Neural progenitor cell (in vitro differentiated cells): ENCODE results near the gene RTP3. TPM values are rescaled to one million over a fixed set of nuclear protein-coding genes. Genes with fewer than 3 reads are reported as not detected.

Source experiments
- DNase-seq: peaks from one replicate; pipeline ENCODE4 v3.0.0-alpha.2; 2016; ENCODE audit warnings: low spot score
- H2AFZ ChIP-seq: fragments of 200-600 bp; sonication (generic); replicated peaks from 2 replicates; pipeline ENCODE4 v1.6.1; 2016; ENCODE audit warnings: antibody characterized with exemption
- H3F3A ChIP-seq: fragments of 200-600 bp; sonication (generic); 2 replicates; pipeline ENCODE4 v1.6.1; 2016; ENCODE audit warnings: antibody characterized with exemption, low read depth
- H3K27ac ChIP-seq: fragments of 200-600 bp; sonication (generic); 2 replicates; pipeline ENCODE4 v1.5.1; 2016; ENCODE audit warnings: mild to moderate bottlenecking
- H3K27me3 ChIP-seq: fragments of 200-600 bp; sonication (generic); 2 replicates; pipeline ENCODE4 v1.6.1; 2016; ENCODE audit warnings: mild to moderate bottlenecking, moderate library complexity
- H3K36me3 ChIP-seq: fragments of 200-600 bp; sonication (generic); 2 replicates; pipeline ENCODE4 v1.5.1; 2016
- H3K4me1 ChIP-seq: fragments of 200-600 bp; sonication (generic); 2 replicates; pipeline ENCODE4 v1.6.1; 2016; ENCODE audit warnings: mixed run types
- H3K4me2 ChIP-seq: fragments of 200-600 bp; sonication (generic); 2 replicates; pipeline ENCODE4 v1.6.1; 2016
- H3K4me3 ChIP-seq: fragments of 200-600 bp; sonication (generic); 2 replicates; pipeline ENCODE4 v1.5.1; 2016
- H3K79me2 ChIP-seq: fragments of 200-600 bp; sonication (generic); 2 replicates; pipeline ENCODE4 v1.6.1; 2016; ENCODE audit warnings: low read depth
- H3K9ac ChIP-seq: fragments of 200-600 bp; sonication (generic); 2 replicates; pipeline ENCODE4 v1.6.1; 2016
- H3K9me3 ChIP-seq: fragments of 200-600 bp; sonication (generic); 2 replicates; pipeline ENCODE4 v1.5.1; 2016; ENCODE audit warnings: low read depth
- H4K20me1 ChIP-seq: fragments of 200-600 bp; sonication (generic); 2 replicates; pipeline ENCODE4 v1.6.1; 2016; ENCODE audit warnings: low read depth
- H3K27ac Mint-ChIP-seq: 3 replicates; pipeline ENCODE4 v1.8.0; 2021; ENCODE audit warnings: mixed read lengths
- H3K27me3 Mint-ChIP-seq: 2 replicates; pipeline ENCODE4 v1.8.0; 2022; ENCODE audit warnings: low read depth, mild to moderate bottlenecking, inconsistent platforms, moderate library complexity, mixed read lengths; ENCODE audit not compliant: insufficient read depth
- H3K36me3 Mint-ChIP-seq: 3 replicates; pipeline ENCODE4 v1.8.0; 2021; ENCODE audit warnings: mixed read lengths
- H3K4me1 Mint-ChIP-seq: 3 replicates; pipeline ENCODE4 v1.8.0; 2021; ENCODE audit warnings: mixed read lengths
- H3K4me3 Mint-ChIP-seq: 3 replicates; pipeline ENCODE4 v1.8.0; 2021; ENCODE audit warnings: mild to moderate bottlenecking, moderate library complexity, mixed read lengths
- H3K9me3 Mint-ChIP-seq: 3 replicates; pipeline ENCODE4 v1.8.0; 2020; ENCODE audit warnings: mixed read lengths
- CTCF ChIP-seq: fragments of 200-600 bp; sonication (generic); IDR thresholded peaks from 2 replicates; pipeline ENCODE4 v1.5.1; 2017; ENCODE audit warnings: antibody characterized with exemption, mild to moderate bottlenecking
- EZH2 ChIP-seq: fragments of 200-600 bp; sonication (generic); IDR thresholded peaks from 2 replicates; pipeline ENCODE4 v1.6.1; 2017; ENCODE audit warnings: antibody characterized with exemption, mild to moderate bottlenecking, moderate library complexity
- EZH2phosphoT487 ChIP-seq: fragments of 200-600 bp; sonication (generic); IDR thresholded peaks from 2 replicates; pipeline ENCODE4 v1.6.1; 2017; ENCODE audit warnings: antibody characterized with exemption
- total RNA-seq: library from RNA; depleted of rRNA; stranded (reverse); fragments of >200 nt; gene quantifications from 2 replicates; pipeline ENCODE4 v1.2.3, GENCODE V29; 2015; ENCODE audit warnings: low replicate concordance

RTP3 gene
- total RNA-seq, 1 donor from 2014 or later, result not detected

- no peaks in the 10 kb centered on the region for H3K4me1 ChIP-seq
- H3K79me2 ChIP-seq, result no peaks in the 10 kb centered on the region
- TF ChIP-seq EZH2 (no peak), EZH2phosphoT487 (no peak), CTCF (no peak)
- no peak overlapping the region for H3K9ac ChIP-seq
- H3K27ac ChIP-seq, result no peak overlapping the region
- peaks cover 7% of the 10 kb centered on the region for H3K27me3 Mint-ChIP-seq
- no peak overlapping the region for H3K4me2 ChIP-seq
- no peaks in the 10 kb centered on the region for H3K9me3 ChIP-seq
- no peaks in the 10 kb centered on the region for H3K9me3 Mint-ChIP-seq
- H3F3A ChIP-seq, result no peaks in the 10 kb centered on the region
- no peaks in the 10 kb centered on the region for H3K4me1 Mint-ChIP-seq
- H3K4me3 Mint-ChIP-seq, result no peak overlapping the region
- no peaks in the 10 kb centered on the region for H4K20me1 ChIP-seq
- DNase-seq, result no peak
- H3K4me3 ChIP-seq, result no peak overlapping the region
- H3K27me3 ChIP-seq, result no peaks in the 10 kb centered on the region
- H2AFZ ChIP-seq, result no peak overlapping the region
- H3K27ac Mint-ChIP-seq, result no peak overlapping the region
- H3K36me3 ChIP-seq, result no peaks in the 10 kb centered on the region
- H3K36me3 Mint-ChIP-seq, result no peaks in the 10 kb centered on the region
Observed at GRCh38 chr3:46481636-46482035, 16.1 kb upstream of the RTP3 start.

- Mint-ChIP-seq H3K4me3 (no peak overlapping the region), H3K27ac (no peak overlapping the region), H3K4me1 (no peaks in the 10 kb centered on the region), H3K36me3 (no peaks in the 10 kb centered on the region), H3K27me3 (peaks cover 4% of the 10 kb centered on the region), H3K9me3 (no peaks in the 10 kb centered on the region)
- no peaks in the 10 kb centered on the region for H3K9me3 ChIP-seq
- TF ChIP-seq EZH2phosphoT487, result no peak
- no peak for TF ChIP-seq CTCF
- TF ChIP-seq EZH2, result no peak
- no peak overlapping the region for H3K27ac ChIP-seq
- H3K36me3 ChIP-seq, result no peaks in the 10 kb centered on the region
- no peaks in the 10 kb centered on the region for H3F3A ChIP-seq
- H3K9ac ChIP-seq, result no peak overlapping the region
- no peak for DNase-seq
- H3K4me3 ChIP-seq, result no peak overlapping the region
- no peaks in the 10 kb centered on the region for H3K79me2 ChIP-seq
- H3K4me1 ChIP-seq, result no peaks in the 10 kb centered on the region
- no peaks in the 10 kb centered on the region for H3K27me3 ChIP-seq
- H3K4me2 ChIP-seq, result no peak overlapping the region
- no peaks in the 10 kb centered on the region for H4K20me1 ChIP-seq
- H2AFZ ChIP-seq, result no peak overlapping the region
Observed at GRCh38 chr3:46482632-46483350, 15.0 kb upstream of the RTP3 start.

DNA sequence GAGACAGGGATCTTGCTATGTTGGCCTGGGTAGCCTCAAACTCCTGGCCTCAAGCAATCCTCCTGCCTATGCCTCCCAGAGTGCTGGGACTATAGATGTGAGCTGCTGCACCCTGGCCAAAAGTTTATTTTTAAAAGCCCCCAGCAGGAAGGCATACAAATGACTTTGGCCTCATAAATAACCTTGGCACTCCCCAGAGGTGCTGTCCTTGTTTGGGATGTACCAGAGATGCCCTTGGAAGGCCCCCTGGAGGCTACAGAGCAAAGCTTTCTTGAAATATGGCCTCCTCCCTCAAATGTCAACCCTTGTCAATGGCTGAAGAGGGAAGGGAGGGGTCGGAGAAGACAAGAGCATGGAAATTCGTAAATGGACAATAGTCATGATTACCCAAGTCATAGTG is 14.0 kb upstream of the RTP3 start:
- peaks cover 3% of the 10 kb centered on the region for H3K27me3 Mint-ChIP-seq
- H3K4me3 Mint-ChIP-seq, result no peak overlapping the region
- no peak overlapping the region for H3K27ac Mint-ChIP-seq
- peaks cover 2% of the 10 kb centered on the region for H3K4me1 Mint-ChIP-seq
- Histone ChIP-seq H2AFZ (no peak overlapping the region), H4K20me1 (no peaks in the 10 kb centered on the region), H3K4me1 (no peaks in the 10 kb centered on the region), H3K27me3 (no peaks in the 10 kb centered on the region), H3F3A (no peaks in the 10 kb centered on the region), H3K4me2 (no peak overlapping the region), H3K27ac (no peak overlapping the region), H3K4me3 (no peak overlapping the region), H3K79me2 (no peaks in the 10 kb centered on the region), H3K36me3 (no peaks in the 10 kb centered on the region), H3K9me3 (no peaks in the 10 kb centered on the region), H3K9ac (no peak overlapping the region)
- TF ChIP-seq EZH2, result no peak
- no peak for DNase-seq
- no peaks in the 10 kb centered on the region for H3K9me3 Mint-ChIP-seq
- no peaks in the 10 kb centered on the region for H3K36me3 Mint-ChIP-seq

GRCh38 chr3:46484388-46484787 is 13.4 kb upstream of the RTP3 start:
- no peak overlapping the region for H3K27ac Mint-ChIP-seq
- no peak for DNase-seq
- no peak overlapping the region for H3K4me3 ChIP-seq
- H3K4me2 ChIP-seq, result no peak overlapping the region
- TF ChIP-seq CTCF (no peak), EZH2phosphoT487 (no peak), EZH2 (no peak)
- H3F3A ChIP-seq, result no peaks in the 10 kb centered on the region
- no peaks in the 10 kb centered on the region for H3K4me1 ChIP-seq
- H4K20me1 ChIP-seq, result no peaks in the 10 kb centered on the region
- no peaks in the 10 kb centered on the region for H3K9me3 Mint-ChIP-seq
- H3K36me3 Mint-ChIP-seq, result no peaks in the 10 kb centered on the region
- H3K27me3 ChIP-seq, result peaks cover 5% of the 10 kb centered on the region
- no peaks in the 10 kb centered on the region for H3K36me3 ChIP-seq
- no peak overlapping the region for H2AFZ ChIP-seq
- H3K4me3 Mint-ChIP-seq, result no peak overlapping the region
- no peaks in the 10 kb centered on the region for H3K79me2 ChIP-seq
- no peak overlapping the region for H3K27ac ChIP-seq
- H3K4me1 Mint-ChIP-seq, result peaks cover 4% of the 10 kb centered on the region
- H3K9me3 ChIP-seq, result no peaks in the 10 kb centered on the region
- no peak overlapping the region for H3K9ac ChIP-seq
- peaks cover 6% of the 10 kb centered on the region for H3K27me3 Mint-ChIP-seq
